Ovary (tissue), 9 donors: ENCODE results near the gene KRT15. TPM values are rescaled to one million over a fixed set of nuclear protein-coding genes. Genes with fewer than 3 reads are reported as not detected.

Experiments used
- DNase-seq, 5 donors: peaks; one replicate each; pipeline ENCODE4 v3.0.0-alpha.2; 2019 to 2020
- H3K27ac ChIP-seq, 2 donors: fragments of 200-600 bp; one replicate each; pipeline versions ENCODE4 v1.5.1 to v1.8.0; 2019 to 2022
- H3K27me3 ChIP-seq: fragments of 200-600 bp; one replicate; pipeline ENCODE4 v1.8.0; 2022
- H3K36me3 ChIP-seq: fragments of 200-600 bp; sonication (generic); one replicate; pipeline ENCODE4 v1.5.1; 2019
- H3K4me1 ChIP-seq: one replicate; pipeline ENCODE4 v1.8.1; 2013; ENCODE audit warnings: mild to moderate bottlenecking, moderate library complexity; ENCODE audit not compliant: insufficient read depth
- H3K4me3 ChIP-seq: fragments of 200-600 bp; sonication (generic); one replicate; pipeline ENCODE4 v1.5.1; 2017
- H3K9me3 ChIP-seq, 2 donors: fragments of 200-600 bp in 1 of 2; sonication (generic) in 1 of 2; one replicate each; pipeline versions ENCODE4 v1.5.1 to v1.8.1; 2013 to 2019; ENCODE audit warnings: mild to moderate bottlenecking in 1 of 2, moderate library complexity in 1 of 2
- CTCF ChIP-seq, 3 donors: fragments of 450-650 bp in 2 of 3; fragments of 200-600 bp in 1 of 3; IDR thresholded peaks; one replicate each; pipeline versions ENCODE4 v1.5.1 to v1.8.0; 2016 to 2022; ENCODE audit warnings: antibody characterized with exemption in 3 of 3, mild to moderate bottlenecking in 1 of 3
- EP300 ChIP-seq: sonication (generic); formaldehyde crosslinking; IDR thresholded peaks from one replicate; pipeline ENCODE4 v1.6.1; 2017; ENCODE audit warnings: antibody characterized with exemption
- POLR2A ChIP-seq: fragments of 450-650 bp; IDR thresholded peaks from one replicate; pipeline ENCODE4 v1.6.1; 2017; ENCODE audit warnings: antibody characterized with exemption, mild to moderate bottlenecking, moderate library complexity
- WGBS, 3 donors: extraction: QIAGEN DNeasy Blood & Tissue Kit in 1 of 3; methylation state at CpG; one replicate each; pipeline versions ENCODE4 v1.1.5 to v1.1.7; 2013 to 2017; 5-methylcytosine and 5-hydroxymethylcytosine counted together
- intact Hi-C, 4 donors: fragments of 100-400 bp; cut with DNase I; formaldehyde crosslinking; loops; one replicate each; pipeline versions ENCODE4 v1.11.0 to v1.15.1; 2022 to 2023
- polyA plus RNA-seq, 2 donors: library from polyadenylated mRNA; stranded (reverse); fragments of 200-250 nt in 1 of 2; fragments of 350-450 nt in 1 of 2; fragmentation: Illumina TruSeq in 1 of 2; extraction: RNeasy Lipid Tissue Mini Kit (QIAGEN cat#74804) in 1 of 2; gene quantifications; one replicate each; pipeline ENCODE4 v1.2.3, GENCODE V29; 2013 to 2014
- total RNA-seq, 7 donors: library from RNA; depleted of rRNA in 2 of 7; stranded (reverse); fragments of >200 nt in 2 of 7; fragmentation: NEBNext Ultra II Directional in 3 of 7; extraction: Animal tissue kit (Norgen Biotek cat#: 25700) in 3 of 7; gene quantifications; one replicate each; pipeline versions ENCODE4 v1.1.0 to v1.2.4, GENCODE V29; 2016 to 2023
- donor health status: DM: no; HTN: no; CAD: no; lungs with moderate emphysema.
- donor health status: DM: no; HTN: no; CAD: no.
- donor health status: Bipolar disorder and iron deficiency.
- donor health status: DM: yes; HTN: yes; CAD: no.
- donor health status: DM: no; HTN: no; CAD: no.
- donor health status: DM: yes; HTN: yes; CAD: no.

Gene KRT15
- total and polyA plus RNA-seq, 9 donors: 0.11 to 9.4 (median 0.37) TPM; not detected in 1

GRCh38 chr17:41480136-41480535 is 38.6 kb downstream of the KRT15 start:
- Histone ChIP-seq H3K9me3 (no peaks in the 10 kb centered on the region), H3K27ac (no peak overlapping the region), H3K36me3 (no peaks in the 10 kb centered on the region), H3K4me3 (no peak overlapping the region), H3K4me1 (peaks cover 7% of the 10 kb centered on the region), H3K27me3 (no peaks in the 10 kb centered on the region)
- intact Hi-C loops: no loop called here
- TF ChIP-seq POLR2A: no peak
- TF ChIP-seq CTCF (IDR thresholded peaks at IDR 0.05): no peak
- no peak for TF ChIP-seq EP300
- 65 to 81% (median 73%) methylated on average over 2 of the region's 2 CpGs for WGBS, 3 donors
- no peak for DNase-seq

- no peak for TF ChIP-seq POLR2A
- no peak for TF ChIP-seq EP300
- no peak for TF ChIP-seq CTCF (IDR thresholded peaks at IDR 0.05)
- Histone ChIP-seq H3K9me3 (no peaks in the 10 kb centered on the region), H3K4me1 (peaks cover 4% of the 10 kb centered on the region), H3K27ac (no peak overlapping the region), H3K27me3 (no peaks in the 10 kb centered on the region), H3K4me3 (no peak overlapping the region), H3K36me3 (no peaks in the 10 kb centered on the region)
- intact Hi-C loops: no loop called here
- 84 to 91% (median 90%) methylated on average over 8 of the region's 8 CpGs for WGBS, 3 donors
- no peak for DNase-seq
Measured at GRCh38 chr17:41478237-41478636, 40.5 kb downstream of the KRT15 start.

DNA sequence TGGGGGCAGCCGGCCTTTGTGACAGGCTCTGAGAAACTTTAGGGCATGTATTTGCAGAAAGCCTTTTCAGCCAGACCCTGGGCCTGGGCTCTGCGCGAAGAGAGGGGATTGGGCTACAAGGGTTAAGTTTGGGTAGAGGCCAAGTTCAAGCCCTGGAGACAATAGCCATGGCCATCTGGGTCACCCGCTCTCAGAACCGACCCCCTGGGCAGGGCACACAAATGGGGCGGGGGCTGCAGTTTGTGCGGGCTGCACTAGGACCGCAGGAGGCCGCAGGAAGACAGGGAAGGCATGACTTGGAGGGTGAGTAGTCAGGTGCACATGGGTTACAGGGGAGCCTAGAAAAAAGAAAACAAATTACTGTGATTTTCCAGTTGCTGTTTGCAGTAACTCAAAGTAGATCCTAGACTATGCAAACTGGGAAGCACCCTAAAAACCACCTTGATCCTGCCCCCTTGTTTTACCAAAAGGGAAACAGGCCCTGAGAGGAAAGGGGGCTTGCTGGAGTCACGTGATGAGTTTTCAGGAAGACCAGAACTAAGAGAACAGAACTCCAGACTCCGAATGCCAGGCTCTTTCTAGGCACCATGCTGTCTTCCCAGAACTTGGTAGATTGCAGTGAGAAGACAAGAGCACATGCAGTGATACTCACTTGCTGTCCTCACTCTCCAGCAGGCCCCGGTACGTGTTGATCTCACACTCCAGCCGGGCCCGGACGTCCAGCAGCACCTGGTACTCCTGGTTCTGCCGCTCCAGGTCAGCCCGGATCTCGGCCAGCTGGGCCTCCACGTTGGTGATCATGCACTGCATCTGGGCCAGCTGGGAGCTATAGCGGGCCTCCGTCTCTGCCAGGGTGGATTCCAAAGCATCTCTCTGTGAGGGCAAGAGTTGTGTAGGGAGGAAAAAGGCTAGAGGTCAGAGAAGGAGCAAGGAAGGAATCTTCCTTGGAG is 41.5 kb downstream of the KRT15 start:
- Histone ChIP-seq H3K9me3 (no peaks in the 10 kb centered on the region), H3K27ac (no peak overlapping the region), H3K4me3 (no peak overlapping the region), H3K27me3 (no peaks in the 10 kb centered on the region), H3K4me1 (peaks cover 4% of the 10 kb centered on the region), H3K36me3 (no peaks in the 10 kb centered on the region)
- TF ChIP-seq POLR2A: no peak
- no peak for TF ChIP-seq EP300
- no peak for TF ChIP-seq CTCF (IDR thresholded peaks at IDR 0.05)
- intact Hi-C loops: no loop called here
- WGBS, 3 donors: 60 to 76% (median 67%) methylated on average over 22 of the region's 22 CpGs
- peak in 2 of 5 donors; percentile 25 to 57 for DNase-seq

DNA sequence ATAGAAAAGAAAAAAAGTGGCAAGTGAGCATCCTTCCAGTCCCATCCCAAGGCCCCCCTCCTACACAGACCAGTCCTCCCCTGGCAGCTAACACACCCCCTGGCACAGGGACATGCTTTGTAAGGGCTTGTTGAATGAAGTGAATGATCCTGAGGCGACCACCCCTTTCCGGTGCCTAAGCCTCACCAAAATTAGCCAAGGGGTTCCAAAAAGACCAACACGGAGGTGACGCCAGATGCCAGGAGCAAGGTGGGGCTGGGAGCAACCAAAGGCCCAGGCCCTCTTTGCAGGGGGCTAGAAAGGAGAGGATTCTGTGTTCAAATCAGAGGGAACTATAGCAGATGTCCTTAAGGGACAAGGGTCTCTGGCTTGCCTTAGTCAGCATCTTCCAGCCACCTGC is 43.3 kb downstream of the KRT15 start:
- TF ChIP-seq POLR2A (no peak), EP300 (no peak), CTCF (IDR thresholded peaks at IDR 0.05) (no peak)
- Histone ChIP-seq H3K9me3 (no peaks in the 10 kb centered on the region), H3K4me1 (peaks cover 4% of the 10 kb centered on the region), H3K4me3 (no peak overlapping the region), H3K36me3 (no peaks in the 10 kb centered on the region), H3K27ac (no peak overlapping the region), H3K27me3 (no peaks in the 10 kb centered on the region)
- intact Hi-C loops: no loop called here
- WGBS, 3 donors: 96 to 100% (median 97%) methylated on average over 4 of the region's 4 CpGs
- peak in 1 of 5 donors; percentile 4 for DNase-seq
